DND-41 (cell line): ENCODE data around the gene CNTN5.

Experiments
- ATAC-seq: fragments of 200-7000 bp; cut with Tn5 transposase; 3 replicates; pipeline ENCODE4 v1.9.1; 2021; ENCODE audit warnings: low read depth; ENCODE audit not compliant: insufficient read depth
- DNase-seq: peaks from one replicate; pipeline ENCODE4 v3.0.0-alpha.2; 2020
- H2AFZ ChIP-seq: 2 replicates; pipeline ENCODE4 v1.6.0; 2012; ENCODE audit warnings: low read depth, low read length
- H3K27ac ChIP-seq: 2 replicates; pipeline ENCODE4 v1.5.1; 2012; ENCODE audit warnings: low read length, inconsistent platforms
- H3K27me3 ChIP-seq: fragments of 200-600 bp; sonication (generic); 2 replicates; pipeline ENCODE4 v1.6.0; 2012; ENCODE audit warnings: low read length, mild to moderate bottlenecking, inconsistent platforms; ENCODE audit not compliant: insufficient read depth, poor library complexity
- H3K36me3 ChIP-seq: 2 replicates; pipeline ENCODE4 v1.5.1; 2012; ENCODE audit warnings: low read length, inconsistent platforms; ENCODE audit not compliant: insufficient read depth
- H3K4me1 ChIP-seq: 2 replicates; pipeline ENCODE4 v1.5.1; 2012; ENCODE audit warnings: mild to moderate bottlenecking, low read length; ENCODE audit not compliant: insufficient read depth
- H3K4me2 ChIP-seq: 2 replicates; pipeline ENCODE4 v1.6.0; 2012; ENCODE audit warnings: mild to moderate bottlenecking, moderate library complexity, low read length, inconsistent platforms; ENCODE audit not compliant: insufficient read depth
- H3K4me3 ChIP-seq, 2 experiments: fragments of 200-600 bp in 1 of 2; shearing (Covaris generic) in 1 of 2; 2 replicates each; pipeline ENCODE4 v1.5.1; 2012 to 2016; ENCODE audit warnings: inconsistent platforms in 2 of 2, low read length in 2 of 2, mild to moderate bottlenecking in 2 of 2, low read depth in 1 of 2, moderate library complexity in 1 of 2
- H3K79me2 ChIP-seq: 2 replicates; pipeline ENCODE4 v1.6.0; 2012; ENCODE audit warnings: low read length, inconsistent platforms; ENCODE audit not compliant: insufficient read depth
- H3K9ac ChIP-seq: 2 replicates; pipeline ENCODE4 v1.6.0; 2012; ENCODE audit warnings: low read depth, mild to moderate bottlenecking, inconsistent platforms, low read length, moderate library complexity
- H3K9me3 ChIP-seq: 2 replicates; pipeline ENCODE4 v1.5.1; 2012; ENCODE audit warnings: low read length, moderate library complexity, mild to moderate bottlenecking, inconsistent platforms; ENCODE audit not compliant: insufficient read depth, severe bottlenecking
- H4K20me1 ChIP-seq: 2 replicates; pipeline ENCODE4 v1.6.0; 2012; ENCODE audit warnings: low read length; ENCODE audit not compliant: insufficient read depth
- EZH2 ChIP-seq: IDR thresholded peaks from 3 replicates; pipeline ENCODE4 v1.6.1; 2012; ENCODE audit warnings: borderline replicate concordance, low read depth, mild to moderate bottlenecking, moderate library complexity, low read length, inconsistent platforms; ENCODE audit not compliant: severe bottlenecking
- TF ChIP-seq, protein P1 (sequence below): IDR thresholded peaks from 2 replicates; pipeline ENCODE4 v1.5.1; 2012; ENCODE audit warnings: borderline replicate concordance, low read length, moderate library complexity, mild to moderate bottlenecking; ENCODE audit not compliant: poor library complexity, severe bottlenecking; ENCODE audit errors: extremely low read depth

The CNTN5 gene

DNA sequence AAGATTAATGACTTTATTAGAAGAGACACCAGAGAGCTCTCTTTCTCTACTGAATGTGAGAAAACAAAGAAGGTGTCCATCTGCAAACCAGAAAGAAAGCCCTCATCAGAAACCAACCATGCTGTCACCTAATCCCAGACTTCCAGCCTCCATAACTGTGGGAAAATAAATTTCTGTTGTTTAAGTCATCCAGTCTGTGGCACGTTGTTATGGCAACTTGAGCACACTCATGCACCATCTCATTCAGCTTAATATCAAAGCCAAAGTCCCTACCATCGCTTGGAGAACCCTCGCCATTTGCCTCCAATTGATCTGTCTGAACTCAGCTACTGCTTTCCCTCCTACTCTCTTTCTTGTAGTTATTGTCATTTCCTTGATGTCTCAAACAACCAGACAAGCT is 900.2 kb downstream of the CNTN5 start:
- Histone ChIP-seq H3K36me3 (no peaks in the 10 kb centered on the region), H4K20me1 (no peaks in the 10 kb centered on the region), H3K27ac (no peak overlapping the region), H3K79me2 (no peaks in the 10 kb centered on the region), H3K4me2 (no peak overlapping the region), H3K4me3 (no peak overlapping the region), H3K9me3 (peaks cover 6% of the 10 kb centered on the region), H3K9ac (no peak overlapping the region), H2AFZ (no peak overlapping the region), H3K27me3 (no peaks in the 10 kb centered on the region), H3K4me1 (no peaks in the 10 kb centered on the region)
- no peak for ATAC-seq
- no peak for DNase-seq
- no peak for TF ChIP-seq EZH2
- TF ChIP-seq, protein P1, sequence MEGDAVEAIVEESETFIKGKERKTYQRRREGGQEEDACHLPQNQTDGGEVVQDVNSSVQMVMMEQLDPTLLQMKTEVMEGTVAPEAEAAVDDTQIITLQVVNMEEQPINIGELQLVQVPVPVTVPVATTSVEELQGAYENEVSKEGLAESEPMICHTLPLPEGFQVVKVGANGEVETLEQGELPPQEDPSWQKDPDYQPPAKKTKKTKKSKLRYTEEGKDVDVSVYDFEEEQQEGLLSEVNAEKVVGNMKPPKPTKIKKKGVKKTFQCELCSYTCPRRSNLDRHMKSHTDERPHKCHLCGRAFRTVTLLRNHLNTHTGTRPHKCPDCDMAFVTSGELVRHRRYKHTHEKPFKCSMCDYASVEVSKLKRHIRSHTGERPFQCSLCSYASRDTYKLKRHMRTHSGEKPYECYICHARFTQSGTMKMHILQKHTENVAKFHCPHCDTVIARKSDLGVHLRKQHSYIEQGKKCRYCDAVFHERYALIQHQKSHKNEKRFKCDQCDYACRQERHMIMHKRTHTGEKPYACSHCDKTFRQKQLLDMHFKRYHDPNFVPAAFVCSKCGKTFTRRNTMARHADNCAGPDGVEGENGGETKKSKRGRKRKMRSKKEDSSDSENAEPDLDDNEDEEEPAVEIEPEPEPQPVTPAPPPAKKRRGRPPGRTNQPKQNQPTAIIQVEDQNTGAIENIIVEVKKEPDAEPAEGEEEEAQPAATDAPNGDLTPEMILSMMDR = no peak

DNA sequence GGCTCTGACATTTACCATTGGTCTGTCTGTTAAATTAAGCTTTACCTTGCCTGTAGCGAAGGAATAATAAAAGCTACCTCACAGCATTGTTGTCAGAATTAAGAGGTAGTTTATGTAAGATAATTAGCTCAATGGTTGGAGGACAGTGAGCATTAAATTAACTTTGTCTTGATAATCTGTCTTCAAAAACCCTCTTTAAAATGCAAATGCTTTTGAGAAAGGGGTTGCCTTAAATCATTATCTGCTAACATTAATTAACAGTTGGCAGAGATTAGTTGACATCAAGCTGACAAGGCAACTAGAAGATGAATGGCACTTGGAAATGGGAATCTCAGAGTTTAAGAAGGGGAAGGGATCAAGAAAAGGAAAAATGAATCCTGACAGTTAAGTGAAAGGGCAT is 905.2 kb downstream of the CNTN5 start:
- ATAC-seq = no peak
- DNase-seq = no peak
- TF ChIP-seq, protein P1 = no peak
- no peak for TF ChIP-seq EZH2
- Histone ChIP-seq H3K27me3 (no peaks in the 10 kb centered on the region), H3K9ac (no peak overlapping the region), H3K79me2 (no peaks in the 10 kb centered on the region), H3K4me3 (no peak overlapping the region), H2AFZ (no peak overlapping the region), H3K27ac (no peak overlapping the region), H3K4me2 (no peak overlapping the region), H4K20me1 (no peaks in the 10 kb centered on the region), H3K9me3 (peaks cover 3% of the 10 kb centered on the region), H3K4me1 (no peaks in the 10 kb centered on the region), H3K36me3 (no peaks in the 10 kb centered on the region)

DNA sequence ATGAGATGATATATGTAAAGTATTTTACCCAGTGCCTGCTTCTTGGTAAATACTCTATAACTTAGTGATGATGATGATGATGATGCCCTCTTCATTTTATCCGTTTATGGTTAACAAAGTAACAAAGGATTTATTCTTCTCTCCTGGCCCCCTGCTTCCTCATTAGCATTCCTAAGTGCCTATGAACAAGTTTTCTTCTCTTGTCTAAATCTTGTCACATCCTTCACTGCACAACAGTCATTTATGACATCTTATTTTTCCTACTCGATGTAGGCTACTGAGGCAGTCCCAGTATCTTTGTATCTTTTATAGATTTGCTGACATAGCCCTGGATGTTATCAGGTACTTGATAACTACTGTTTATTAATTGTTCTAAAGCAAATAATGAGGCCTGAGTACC is 911.9 kb downstream of the CNTN5 start:
- H3K4me1 ChIP-seq = no peaks in the 10 kb centered on the region
- H3K4me3 ChIP-seq = no peak overlapping the region
- peaks cover 3% of the 10 kb centered on the region for H3K9me3 ChIP-seq
- no peak overlapping the region for H2AFZ ChIP-seq
- DNase-seq (no peak), ATAC-seq (no peak)
- no peaks in the 10 kb centered on the region for H4K20me1 ChIP-seq
- H3K27ac ChIP-seq = no peak overlapping the region
- H3K36me3 ChIP-seq = no peaks in the 10 kb centered on the region
- H3K4me2 ChIP-seq = no peak overlapping the region
- no peak for TF ChIP-seq EZH2
- TF ChIP-seq, protein P1 = no peak
- H3K9ac ChIP-seq = no peak overlapping the region
- H3K79me2 ChIP-seq = no peaks in the 10 kb centered on the region
- H3K27me3 ChIP-seq = no peaks in the 10 kb centered on the region

DNA sequence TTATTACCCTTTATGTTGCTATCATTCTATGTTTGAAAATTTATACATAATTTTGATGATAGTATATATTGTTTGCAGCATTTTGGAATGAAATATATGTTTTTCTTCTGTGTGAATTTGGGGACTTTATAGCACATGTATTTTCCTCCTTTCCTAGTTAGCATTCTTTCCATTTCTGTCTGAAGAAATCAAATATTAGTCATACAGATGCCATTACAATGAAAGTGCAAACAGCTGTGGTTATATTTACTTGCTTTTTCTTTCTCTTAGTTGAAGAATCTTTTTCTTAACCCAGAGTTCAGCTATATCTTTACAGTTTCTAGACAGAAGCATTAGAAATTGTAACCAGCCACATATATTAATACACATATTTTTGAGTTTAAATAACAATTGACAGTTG is 913.3 kb downstream of the CNTN5 start:
- TF ChIP-seq, protein P1 = no peak
- TF ChIP-seq EZH2 = no peak
- no peak for DNase-seq
- Histone ChIP-seq H3K9ac (no peak overlapping the region), H3K27me3 (no peaks in the 10 kb centered on the region), H3K36me3 (no peaks in the 10 kb centered on the region), H3K4me1 (no peaks in the 10 kb centered on the region), H3K9me3 (no peaks in the 10 kb centered on the region), H4K20me1 (no peaks in the 10 kb centered on the region), H3K27ac (no peak overlapping the region), H3K79me2 (no peaks in the 10 kb centered on the region), H3K4me2 (no peak overlapping the region), H2AFZ (no peak overlapping the region), H3K4me3 (no peak overlapping the region)
- no peak for ATAC-seq
